ENCODE data around the gene USP7. TPM values are rescaled to one million over a fixed set of nuclear protein-coding genes. Genes with fewer than 3 reads are reported as not detected.
"Not testable (repeated sequence)": the region's sequence is repeated elsewhere in the genome, so short reads cannot be mapped to it uniquely, and the experiment has no call there.

USP7 gene
- total RNA-seq, 1 donor from 2014 or later = 136 TPM

GRCh38 chr16:8919934-8920462, 43.7 kb downstream of the USP7 start:
- no peaks in the 10 kb centered on the region for H3K27me3 Mint-ChIP-seq (ENCODE audit: low read depth)
- no peak overlapping the region for H3K4me3 Mint-ChIP-seq
- peaks cover 6% of the 10 kb centered on the region for H3K4me1 Mint-ChIP-seq
- H3K27ac Mint-ChIP-seq = no peak overlapping the region
- no peak for DNase-seq (ENCODE audit: low spot score in 2 of 2, unreplicated experiment in 2 of 2)
- H3K9me3 Mint-ChIP-seq = no peaks in the 10 kb centered on the region
- H3K36me3 Mint-ChIP-seq = peaks cover 47% of the 10 kb centered on the region
- TF ChIP-seq CTCF (IDR thresholded peaks at IDR 0.05; ENCODE audit: unreplicated experiment) = no peak

GRCh38 chr16:8919089-8919933, 44.4 kb downstream of the USP7 start:
- DNase-seq (ENCODE audit: low spot score in 2 of 2, unreplicated experiment in 2 of 2) = no peak
- H3K27ac Mint-ChIP-seq = no peak overlapping the region
- no peaks in the 10 kb centered on the region for H3K27me3 Mint-ChIP-seq (ENCODE audit: low read depth)
- H3K4me1 Mint-ChIP-seq = peaks cover 6% of the 10 kb centered on the region
- no peak for TF ChIP-seq CTCF (IDR thresholded peaks at IDR 0.05; ENCODE audit: unreplicated experiment)
- H3K4me3 Mint-ChIP-seq = no peak overlapping the region
- H3K36me3 Mint-ChIP-seq = peaks cover 52% of the 10 kb centered on the region
- no peaks in the 10 kb centered on the region for H3K9me3 Mint-ChIP-seq

DNA sequence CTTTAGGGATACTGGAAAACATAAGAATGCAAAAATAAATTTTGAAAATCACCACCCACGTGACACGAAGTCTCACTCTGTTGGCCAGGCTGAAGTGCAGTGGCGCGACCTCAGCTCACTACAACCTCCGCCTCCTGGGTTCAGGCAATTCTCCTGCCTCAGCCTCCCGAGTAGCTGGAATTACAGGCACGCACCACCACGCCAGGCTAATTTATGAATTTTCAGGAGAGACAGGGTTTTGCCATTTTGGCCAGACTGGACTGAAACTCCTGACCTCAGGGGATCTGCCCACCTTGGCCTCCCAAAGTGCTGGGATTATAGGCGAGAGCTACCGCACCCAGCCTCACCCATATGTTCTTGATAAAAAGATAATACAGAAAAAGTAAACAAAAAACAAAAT, 46.4 kb downstream of the USP7 start:
- H3K27me3 Mint-ChIP-seq (ENCODE audit: low read depth); H3K4me3 Mint-ChIP-seq; H3K4me1 Mint-ChIP-seq; H3K27ac Mint-ChIP-seq; DNase-seq (ENCODE audit: low spot score in 2 of 2, unreplicated experiment in 2 of 2); H3K9me3 Mint-ChIP-seq: not testable (repeated sequence)
- H3K36me3 Mint-ChIP-seq = peaks cover 64% of the 10 kb centered on the region

GRCh38 chr16:8916541-8917225, 47.0 kb downstream of the USP7 start:
- H3K4me3 Mint-ChIP-seq = no peak overlapping the region
- no peak for TF ChIP-seq CTCF (IDR thresholded peaks at IDR 0.05; ENCODE audit: unreplicated experiment)
- peak overlapping the region; percentile 71 for H3K27ac Mint-ChIP-seq
- H3K27me3 Mint-ChIP-seq (ENCODE audit: low read depth) = no peaks in the 10 kb centered on the region
- no peak for DNase-seq (ENCODE audit: low spot score in 2 of 2, unreplicated experiment in 2 of 2)
- peaks cover 8% of the 10 kb centered on the region for H3K4me1 Mint-ChIP-seq
- H3K36me3 Mint-ChIP-seq = peaks cover 66% of the 10 kb centered on the region
- no peaks in the 10 kb centered on the region for H3K9me3 Mint-ChIP-seq

- no peak overlapping the region for H3K27ac Mint-ChIP-seq
- H3K36me3 Mint-ChIP-seq = peaks cover 66% of the 10 kb centered on the region
- peaks cover 9% of the 10 kb centered on the region for H3K4me1 Mint-ChIP-seq
- DNase-seq (ENCODE audit: low spot score in 2 of 2, unreplicated experiment in 2 of 2) = no peak
- no peaks in the 10 kb centered on the region for H3K27me3 Mint-ChIP-seq (ENCODE audit: low read depth)
- no peak for TF ChIP-seq CTCF (IDR thresholded peaks at IDR 0.05; ENCODE audit: unreplicated experiment)
- H3K9me3 Mint-ChIP-seq = no peaks in the 10 kb centered on the region
- no peak overlapping the region for H3K4me3 Mint-ChIP-seq
Measured at GRCh38 chr16:8915722-8916301, 47.9 kb downstream of the USP7 start.

DNA sequence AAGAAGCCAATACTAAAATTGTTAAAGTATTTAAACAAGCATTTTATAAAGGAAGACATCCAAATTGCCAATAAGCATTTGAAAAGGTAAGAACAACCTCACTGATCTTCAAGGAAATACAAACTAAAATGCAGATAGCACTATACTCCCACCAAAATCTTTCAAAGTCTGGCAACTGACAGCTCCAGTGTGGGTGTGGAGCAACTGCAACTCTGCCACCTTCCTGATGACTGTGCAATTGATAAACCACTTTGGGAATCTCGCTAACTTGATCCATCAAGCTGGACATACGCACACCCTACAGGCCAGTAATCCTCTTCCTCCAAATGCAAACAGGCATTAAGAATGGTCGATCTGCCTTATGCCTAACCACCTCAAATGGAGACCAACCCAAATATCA, 49.6 kb downstream of the USP7 start:
- peaks cover 7% of the 10 kb centered on the region for H3K4me1 Mint-ChIP-seq
- TF ChIP-seq CTCF (IDR thresholded peaks at IDR 0.05; ENCODE audit: unreplicated experiment) = no peak
- H3K27me3 Mint-ChIP-seq (ENCODE audit: low read depth) = no peaks in the 10 kb centered on the region
- H3K27ac Mint-ChIP-seq = no peak overlapping the region
- no peak for DNase-seq (ENCODE audit: low spot score in 2 of 2, unreplicated experiment in 2 of 2)
- H3K9me3 Mint-ChIP-seq = no peaks in the 10 kb centered on the region
- no peak overlapping the region for H3K4me3 Mint-ChIP-seq
- peaks cover 61% of the 10 kb centered on the region for H3K36me3 Mint-ChIP-seq
